ENCODE measurements around the gene IFNA1. TPM values are rescaled to one million over a fixed set of nuclear protein-coding genes. Genes with fewer than 3 reads are reported as not detected.
A peak's percentile ranks its signal among the peaks of the same experiment; 100 is the strongest.

Gene IFNA1
- not detected for total RNA-seq
- long read RNA-seq = 0 reads

GRCh38 chr9:21440139-21440538 lies at the start of gene IFNA1:
Gene IFNA1, plus strand, starts transcription at chr9:21440439. Its CDS starts 69 bp downstream, at chr9:21440508.
- H3K36me3 ChIP-seq = no peaks in the 10 kb centered on the region
- H3K9me3 ChIP-seq (replicated peaks) = peaks cover 13% of the 10 kb centered on the region
- H3K4me3 ChIP-seq = no peak within 1 kb of the TSS
- H3K27me3 ChIP-seq (ENCODE audit: low read depth) = peaks cover 23% of the 10 kb centered on the region
- H3K4me1 ChIP-seq = no peaks in the 10 kb centered on the region
- TF ChIP-seq CTCF (IDR thresholded peaks at IDR 0.05; ENCODE audit: borderline replicate concordance) = no peak
- no peak for DNase-seq
- H3K27ac ChIP-seq (replicated peaks) = no peak within 1 kb of the TSS
- intact Hi-C loops (cut with micrococcal nuclease) = no loop called here

GRCh38 chr9:21392270-21392669 lies 48.0 kb upstream of the IFNA1 start:
- intact Hi-C loops (cut with micrococcal nuclease) = no loop called here
- H3K4me1 ChIP-seq = peaks cover 8% of the 10 kb centered on the region
- peaks cover 94% of the 10 kb centered on the region for H3K27me3 ChIP-seq (ENCODE audit: low read depth)
- H3K36me3 ChIP-seq = no peaks in the 10 kb centered on the region
- no peak overlapping the region for H3K4me3 ChIP-seq
- TF ChIP-seq CTCF (IDR thresholded peaks at IDR 0.05; ENCODE audit: borderline replicate concordance) = peak; percentile 17
- no peaks in the 10 kb centered on the region for H3K9me3 ChIP-seq (replicated peaks)
- no peak overlapping the region for H3K27ac ChIP-seq (replicated peaks)
- DNase-seq = no peak

- intact Hi-C loops (cut with micrococcal nuclease) = loop anchor here (5.0 kb wide), 1 partner anchor 69 kb away; no protein-coding TSS in a partner anchor
- no peaks in the 10 kb centered on the region for H3K36me3 ChIP-seq
- H3K4me1 ChIP-seq = peaks cover 8% of the 10 kb centered on the region
- H3K4me3 ChIP-seq = peak overlapping the region; percentile 67
- DNase-seq = peak; percentile 45
- H3K9me3 ChIP-seq (replicated peaks) = no peaks in the 10 kb centered on the region
- TF ChIP-seq CTCF (IDR thresholded peaks at IDR 0.05; ENCODE audit: borderline replicate concordance) = peak; percentile 84
- peaks cover 98% of the 10 kb centered on the region for H3K27me3 ChIP-seq (ENCODE audit: low read depth)
- no peak overlapping the region for H3K27ac ChIP-seq (replicated peaks)
Measured at GRCh38 chr9:21395778-21396717, 44.2 kb upstream of the IFNA1 start.

GRCh38 chr9:21398955-21399489 lies 41.2 kb upstream of the IFNA1 start:
- TF ChIP-seq CTCF (IDR thresholded peaks at IDR 0.05; ENCODE audit: borderline replicate concordance) = no peak
- H3K4me1 ChIP-seq = peaks cover 17% of the 10 kb centered on the region
- no peak overlapping the region for H3K4me3 ChIP-seq
- H3K27ac ChIP-seq (replicated peaks) = no peak overlapping the region
- no peaks in the 10 kb centered on the region for H3K36me3 ChIP-seq
- peaks cover 99% of the 10 kb centered on the region for H3K27me3 ChIP-seq (ENCODE audit: low read depth)
- no peaks in the 10 kb centered on the region for H3K9me3 ChIP-seq (replicated peaks)
- no peak for DNase-seq
- intact Hi-C loops (cut with micrococcal nuclease) = loop anchor here (5.0 kb wide), 1 partner anchor 72 kb away; no protein-coding TSS in a partner anchor

- DNase-seq = no peak
- no peaks in the 10 kb centered on the region for H3K9me3 ChIP-seq (replicated peaks)
- H3K36me3 ChIP-seq = no peaks in the 10 kb centered on the region
- H3K4me1 ChIP-seq = peaks cover 17% of the 10 kb centered on the region
- no peak overlapping the region for H3K27ac ChIP-seq (replicated peaks)
- intact Hi-C loops (cut with micrococcal nuclease) = loop anchor here (5.0 kb wide), 1 partner anchor 73 kb away; no protein-coding TSS in a partner anchor
- H3K4me3 ChIP-seq = no peak overlapping the region
- TF ChIP-seq CTCF (IDR thresholded peaks at IDR 0.05; ENCODE audit: borderline replicate concordance) = no peak
- peaks cover 91% of the 10 kb centered on the region for H3K27me3 ChIP-seq (ENCODE audit: low read depth)
Measured at GRCh38 chr9:21399956-21400355, 40.3 kb upstream of the IFNA1 start.

Measured in left ventricle myocardium inferior (tissue), 1 donor.